Psoas muscle (tissue), 8 donors: ENCODE data around the gene GGT6. TPM values are rescaled to one million over a fixed set of nuclear protein-coding genes. Genes with fewer than 3 reads are reported as not detected.
A peak's percentile ranks its signal among the peaks of the same experiment; 100 is the strongest.

Source experiments
- ATAC-seq, 4 donors: fragments of 200-7000 bp; cut with Tn5 transposase; one replicate each; pipeline ENCODE4 v1.9.1; 2020; ENCODE audit warnings: moderate library complexity in 3 of 4, mild to moderate bottlenecking in 2 of 4
- DNase-seq, 2 donors: peaks; one replicate each; pipeline ENCODE4 v3.0.0-alpha.2; 2020
- H3K27ac ChIP-seq: fragments of 200-600 bp; one replicate; pipeline ENCODE4 v1.8.0; 2022
- H3K27me3 ChIP-seq, 3 donors: fragments of 200-600 bp in 1 of 3; one replicate each; pipeline versions ENCODE4 v1.6.1 to v1.8.0; 2013 to 2022; ENCODE audit warnings: low read length in 2 of 3, mild to moderate bottlenecking in 2 of 3, moderate library complexity in 1 of 3; ENCODE audit not compliant: insufficient read depth in 3 of 3
- H3K36me3 ChIP-seq, 2 donors: fragments of 200-600 bp in 1 of 2; one replicate each; pipeline versions ENCODE4 v1.6.1 to v1.8.0; 2013 to 2022; ENCODE audit warnings: low read depth in 1 of 2, mild to moderate bottlenecking in 1 of 2, moderate library complexity in 1 of 2; ENCODE audit not compliant: insufficient read depth in 1 of 2
- H3K4me1 ChIP-seq: fragments of 200-600 bp; one replicate; pipeline ENCODE4 v1.8.0; 2022
- H3K4me3 ChIP-seq: fragments of 200-600 bp; one replicate; pipeline ENCODE4 v1.8.0; 2022; ENCODE audit warnings: mild to moderate bottlenecking
- H3K9me3 ChIP-seq: fragments of 200-600 bp; one replicate; pipeline ENCODE4 v1.8.0; 2022
- CTCF ChIP-seq: fragments of 200-600 bp; IDR thresholded peaks from one replicate; pipeline ENCODE4 v1.8.0; 2022; ENCODE audit warnings: antibody characterized with exemption
- WGBS, 3 donors: extraction: QIAGEN DNeasy Blood & Tissue Kit; methylation state at CpG; one replicate each; pipeline versions ENCODE4 v1.1.6 to v1.1.7; 2013; 5-methylcytosine and 5-hydroxymethylcytosine counted together
- intact Hi-C, 2 donors: fragments of 100-400 bp; cut with DNase I; formaldehyde crosslinking; loops; one replicate each; pipeline versions ENCODE4 v1.11.0 to v1.14.2; 2022
- polyA plus RNA-seq, 3 donors: library from polyadenylated mRNA; stranded (reverse); fragments of 200-250 nt; gene quantifications; one replicate each; pipeline ENCODE4 v1.2.3, GENCODE V29; 2013
- total RNA-seq, 4 donors: library from RNA; stranded (reverse); fragmentation: NEBNext Ultra II Directional in 2 of 4; extraction: Animal tissue kit (Norgen Biotek cat#: 25700) in 2 of 4; gene quantifications; one replicate each; pipeline versions ENCODE4 v1.2.1 to v1.2.4, GENCODE V29; 2021 to 2023
- donor health status: healthy with polysubstance abuse.
- donor health status: DM: no; HTN: no; CAD: no; lungs with moderate emphysema.
- donor health status: Bipolar disorder and iron deficiency.
- donor health status: healthy.
- donor health status: DM: yes; HTN: yes; CAD: no.
- donor health status: DM: no; HTN: no; CAD: no.
- donor health status: DM: no; HTN: no; CAD: no.
- donor health status: DM: yes; HTN: yes; CAD: no.

Gene GGT6
- total and polyA plus RNA-seq, 7 donors: 0.03 TPM; not detected in 6

GRCh38 chr17:4534515-4534914, 25.9 kb downstream of the GGT6 start:
- peak overlapping the region; percentile 15 for H3K27ac ChIP-seq
- ATAC-seq: peak in 2 of 4 donors; percentile 7 to 31
- no peaks in the 10 kb centered on the region for H3K27me3 ChIP-seq
- H3K9me3 ChIP-seq: no peaks in the 10 kb centered on the region
- no peak for TF ChIP-seq CTCF
- DNase-seq: peak in 1 of 2 donors; percentile 14
- no peak overlapping the region for H3K4me3 ChIP-seq
- 37 to 43% (median 38%) methylated on average over 14 to 17 of the region's 17 CpGs for WGBS, 3 donors
- H3K36me3 ChIP-seq: peaks cover 0 to 19% of the 10 kb centered on the region in 2 donors
- intact Hi-C loops: no loop called here
- H3K4me1 ChIP-seq: peaks cover 17% of the 10 kb centered on the region

GRCh38 chr17:4533523-4534504, 26.6 kb downstream of the GGT6 start:
- Histone ChIP-seq H3K27ac (peak overlapping the region; percentile 15), H3K27me3 (no peaks in the 10 kb centered on the region), H3K4me1 (peaks cover 17% of the 10 kb centered on the region), H3K36me3 (peaks cover 0 to 12% of the 10 kb centered on the region in 2 donors), H3K9me3 (no peaks in the 10 kb centered on the region), H3K4me3 (no peak overlapping the region)
- intact Hi-C loops: no loop called here
- TF ChIP-seq CTCF: no peak
- WGBS, 3 donors: 58 to 60% (median 58%) methylated on average over 20 to 23 of the region's 23 CpGs
- peak in 3 of 4 donors; percentile 15 to 22 (median 19) for ATAC-seq
- peak; percentile 26 to 65 for DNase-seq

GRCh38 chr17:4532860-4533522, 27.4 kb downstream of the GGT6 start:
- H3K36me3 ChIP-seq: peaks cover 0 to 6% of the 10 kb centered on the region in 2 donors
- peaks cover 16% of the 10 kb centered on the region for H3K4me1 ChIP-seq
- TF ChIP-seq CTCF: no peak
- H3K4me3 ChIP-seq: no peak overlapping the region
- no peak for ATAC-seq
- H3K27ac ChIP-seq: no peak overlapping the region
- DNase-seq: peak in 1 of 2 donors; percentile 11
- intact Hi-C loops: no loop called here
- H3K9me3 ChIP-seq: no peaks in the 10 kb centered on the region
- H3K27me3 ChIP-seq: no peaks in the 10 kb centered on the region
- 87 to 90% (median 88%) methylated on average over 33 of the region's 33 CpGs for whole genome bisulfite sequencing, 3 donors

GRCh38 chr17:4531988-4532736, 28.2 kb downstream of the GGT6 start:
- no peaks in the 10 kb centered on the region for H3K36me3 ChIP-seq
- no peak overlapping the region for H3K4me3 ChIP-seq
- H3K4me1 ChIP-seq: peaks cover 13% of the 10 kb centered on the region
- 83 to 90% (median 89%) methylated on average over 17 of the region's 17 CpGs for WGBS, 3 donors
- intact Hi-C loops: no loop called here
- no peak for ATAC-seq
- H3K27ac ChIP-seq: no peak overlapping the region
- no peak for TF ChIP-seq CTCF
- no peak for DNase-seq
- no peaks in the 10 kb centered on the region for H3K27me3 ChIP-seq
- H3K9me3 ChIP-seq: no peaks in the 10 kb centered on the region
